Measurements from ENCODE around the gene ABCA12.

DNA sequence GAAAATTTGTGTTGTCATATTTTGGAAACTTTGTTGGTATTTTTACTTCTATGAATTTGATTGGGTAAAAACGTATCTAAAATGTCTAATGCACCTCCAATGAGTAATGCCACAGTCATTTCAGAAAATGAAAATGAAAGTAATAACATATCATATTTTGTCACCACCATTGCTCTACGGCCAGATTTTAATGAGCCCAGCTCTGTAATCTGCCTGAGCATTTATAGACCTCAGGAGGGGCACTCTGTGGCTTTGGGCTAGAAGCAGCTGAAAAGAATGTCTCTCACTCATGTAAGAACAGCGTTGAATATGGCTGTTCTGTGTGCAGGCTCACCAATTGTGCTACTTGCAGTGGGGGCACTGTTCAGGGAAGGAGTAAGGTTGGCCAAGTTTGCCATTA lies 32.7 kb upstream of the ABCA12 start:
- TF ChIP-seq, protein P1, sequence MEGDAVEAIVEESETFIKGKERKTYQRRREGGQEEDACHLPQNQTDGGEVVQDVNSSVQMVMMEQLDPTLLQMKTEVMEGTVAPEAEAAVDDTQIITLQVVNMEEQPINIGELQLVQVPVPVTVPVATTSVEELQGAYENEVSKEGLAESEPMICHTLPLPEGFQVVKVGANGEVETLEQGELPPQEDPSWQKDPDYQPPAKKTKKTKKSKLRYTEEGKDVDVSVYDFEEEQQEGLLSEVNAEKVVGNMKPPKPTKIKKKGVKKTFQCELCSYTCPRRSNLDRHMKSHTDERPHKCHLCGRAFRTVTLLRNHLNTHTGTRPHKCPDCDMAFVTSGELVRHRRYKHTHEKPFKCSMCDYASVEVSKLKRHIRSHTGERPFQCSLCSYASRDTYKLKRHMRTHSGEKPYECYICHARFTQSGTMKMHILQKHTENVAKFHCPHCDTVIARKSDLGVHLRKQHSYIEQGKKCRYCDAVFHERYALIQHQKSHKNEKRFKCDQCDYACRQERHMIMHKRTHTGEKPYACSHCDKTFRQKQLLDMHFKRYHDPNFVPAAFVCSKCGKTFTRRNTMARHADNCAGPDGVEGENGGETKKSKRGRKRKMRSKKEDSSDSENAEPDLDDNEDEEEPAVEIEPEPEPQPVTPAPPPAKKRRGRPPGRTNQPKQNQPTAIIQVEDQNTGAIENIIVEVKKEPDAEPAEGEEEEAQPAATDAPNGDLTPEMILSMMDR (conservative IDR thresholded peaks at IDR 0.05; ENCODE audit: low read length) = no peak; the same call in 1 of the 2 replicates
- TF ChIP-seq EZH2phosphoT487 (IDR thresholded peaks at IDR 0.05; ENCODE audit: borderline replicate concordance) = no peak
